PC-3 (cell line): ENCODE results near the gene SLC6A4.

Experiments
- CTCF ChIP-seq: fragments of 300-600 bp; sonication (generic); conservative IDR thresholded peaks from 2 replicates; pipeline ENCODE4 v1.5.1; 2017; ENCODE audit warnings: antibody characterized with exemption, low read depth, mild to moderate bottlenecking, low read length
- EZH2phosphoT487 ChIP-seq: fragments of 300-600 bp; sonication (generic); IDR thresholded peaks from 2 replicates; pipeline ENCODE4 v1.6.1; 2018; ENCODE audit warnings: mild to moderate bottlenecking, antibody characterized with exemption, low read length, borderline replicate concordance

GRCh38 chr17:30230596-30231125 lies 4.8 kb downstream of the SLC6A4 start:
- TF ChIP-seq CTCF, result no peak
- TF ChIP-seq EZH2phosphoT487, result no peak
